ENCODE data around the gene NTM. TPM values are rescaled to one million over a fixed set of nuclear protein-coding genes. Genes with fewer than 3 reads are reported as not detected.

NTM gene
- total RNA-seq, 4 donors from 2014 or later = 0.21 to 3.2 (median 0.84) TPM

- intact Hi-C loops (cut with DNase I) = no loop called here
- Histone ChIP-seq H3K27me3 (no peaks in the 10 kb centered on the region), H3K4me1 (peaks cover 0 to 19% (median 14%) of the 10 kb centered on the region in 3 donors), H3K36me3 (no peaks in the 10 kb centered on the region), H3K27ac (no peak overlapping the region), H3K9me3 (no peaks in the 10 kb centered on the region), H3K4me3 (no peak overlapping the region)
- TF ChIP-seq CTCF (IDR thresholded peaks at IDR 0.05) = no peak
- TF ChIP-seq POLR2A (IDR thresholded peaks at IDR 0.05) = no peak
- WGBS, 2 donors = 54 to 65% methylated on average over 4 of the region's 4 CpGs
- DNase-seq = no peak
Observed at GRCh38 chr11:132122735-132123134, 752.3 kb downstream of the NTM start.

- Histone ChIP-seq H3K4me3 (no peak overlapping the region), H3K4me1 (peaks cover 0 to 19% (median 14%) of the 10 kb centered on the region in 3 donors), H3K27me3 (no peaks in the 10 kb centered on the region), H3K36me3 (no peaks in the 10 kb centered on the region), H3K9me3 (no peaks in the 10 kb centered on the region), H3K27ac (no peak overlapping the region)
- no peak for DNase-seq
- TF ChIP-seq POLR2A (IDR thresholded peaks at IDR 0.05) (no peak), CTCF (IDR thresholded peaks at IDR 0.05) (no peak)
- intact Hi-C loops (cut with DNase I) = no loop called here
- WGBS, 2 donors = 65 to 79% methylated on average over 6 to 10 of the region's 10 CpGs
Observed at GRCh38 chr11:132123449-132123848, 753.0 kb downstream of the NTM start.

GRCh38 chr11:132123854-132124835 lies 753.7 kb downstream of the NTM start:
- H3K4me3 ChIP-seq = no peak overlapping the region
- no peak for DNase-seq

GRCh38 chr11:132125988-132126871 lies 755.8 kb downstream of the NTM start:
- WGBS, 2 donors = 16 to 19% methylated on average over 20 to 22 of the region's 22 CpGs

More at GRCh38 chr11:132123854-132124835, 753.7 kb downstream of the NTM start:
- TF ChIP-seq POLR2A (IDR thresholded peaks at IDR 0.05) = no peak
- TF ChIP-seq CTCF (IDR thresholded peaks at IDR 0.05) = no peak
- Histone ChIP-seq H3K27me3 (no peaks in the 10 kb centered on the region), H3K9me3 (no peaks in the 10 kb centered on the region), H3K4me1 (peaks cover 0 to 19% (median 14%) of the 10 kb centered on the region in 3 donors), H3K27ac (no peak overlapping the region), H3K36me3 (no peaks in the 10 kb centered on the region)
- 68 to 74% methylated on average over 19 to 21 of the region's 21 CpGs for WGBS, 2 donors
- intact Hi-C loops (cut with DNase I) = no loop called here

More at GRCh38 chr11:132125988-132126871, 755.8 kb downstream of the NTM start:
- Histone ChIP-seq H3K36me3 (no peaks in the 10 kb centered on the region), H3K27ac (peak overlapping the region in 3 of 4 donors; percentile 40 to 71 (median 49)), H3K9me3 (no peaks in the 10 kb centered on the region), H3K4me3 (peak overlapping the region in 3 of 4 donors; percentile 34 to 58 (median 36)), H3K4me1 (peaks cover 0 to 19% (median 14%) of the 10 kb centered on the region in 3 donors), H3K27me3 (no peaks in the 10 kb centered on the region)
- intact Hi-C loops (cut with DNase I) = no loop called here
- no peak for TF ChIP-seq POLR2A (IDR thresholded peaks at IDR 0.05)
- no peak for TF ChIP-seq CTCF (IDR thresholded peaks at IDR 0.05)
- DNase-seq = no peak

All from esophagus squamous epithelium (tissue), 5 donors.